Inflammatory macrophage treated with lipopolysaccharide for 1 hour (primary cell): ENCODE measurements around the gene STPG3.
"Not testable (repeated sequence)": the region's sequence is repeated elsewhere in the genome, so short reads cannot be mapped to it uniquely, and the experiment has no call there.

Source experiments
- DNase-seq, 2 donors: peaks; one replicate each; pipeline ENCODE4 v3.0.0-alpha.2; 2020 to 2022

Gene STPG3

GRCh38 chr9:137247135-137247915 lies 3.8 kb upstream of the STPG3 start:
- no peak for DNase-seq

DNA sequence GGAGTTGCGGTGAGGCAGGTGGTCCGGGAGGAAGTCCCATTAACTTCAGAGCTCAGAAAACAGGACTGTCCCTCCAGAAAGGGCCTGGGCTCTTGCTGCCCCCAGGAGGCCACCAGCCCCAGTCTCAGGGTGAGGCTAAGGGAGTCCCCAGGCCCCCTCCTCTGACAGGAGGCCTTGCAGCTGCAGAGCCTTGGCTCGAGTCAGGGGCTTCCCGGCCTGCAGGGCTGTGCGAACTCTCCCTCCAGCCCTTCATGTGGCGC lies 3.2 kb upstream of the STPG3 start:
- no peak for DNase-seq

GRCh38 chr9:137250329-137251193 lies 525 bp upstream of the STPG3 start:
- no peak for DNase-seq

DNA sequence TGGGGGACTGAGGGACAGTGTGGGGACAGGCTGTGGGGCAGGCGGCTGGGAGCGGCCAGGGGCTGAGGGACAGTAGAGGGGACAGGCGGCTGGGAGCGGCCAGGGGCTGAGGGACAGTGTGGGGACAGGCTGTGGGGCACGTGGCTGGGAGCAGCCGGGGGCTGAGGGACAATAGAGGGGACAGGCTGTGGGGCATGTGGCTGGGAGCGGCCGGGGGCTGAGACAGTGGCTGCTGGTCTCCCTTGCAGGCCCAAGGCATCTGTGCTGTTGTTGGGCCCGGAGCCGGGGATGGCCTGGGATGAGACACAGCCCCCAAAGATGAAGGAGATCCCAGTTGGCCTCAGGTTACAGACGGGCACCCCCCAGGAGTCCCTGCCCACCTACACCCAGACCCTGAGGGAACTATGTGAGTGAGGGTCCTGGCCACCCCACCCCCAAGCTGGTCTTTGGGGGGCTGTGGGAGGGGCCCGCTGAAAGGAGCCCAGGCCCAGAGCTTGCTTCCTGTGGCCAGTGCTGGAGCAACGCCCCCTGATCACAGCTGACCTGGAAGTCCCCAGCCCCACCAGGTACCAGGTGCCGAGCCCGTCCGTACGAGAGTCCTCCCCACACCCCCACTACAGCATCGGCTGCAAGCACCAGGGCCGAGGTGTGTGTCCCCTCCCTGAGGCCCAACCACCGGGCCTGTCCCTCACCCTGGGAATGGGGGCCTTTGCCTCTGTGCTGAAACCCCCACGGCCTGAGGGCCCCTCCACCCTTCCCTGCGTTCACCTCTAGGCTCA lies 593 bp downstream of the STPG3 start:
- no peak for DNase-seq

DNA sequence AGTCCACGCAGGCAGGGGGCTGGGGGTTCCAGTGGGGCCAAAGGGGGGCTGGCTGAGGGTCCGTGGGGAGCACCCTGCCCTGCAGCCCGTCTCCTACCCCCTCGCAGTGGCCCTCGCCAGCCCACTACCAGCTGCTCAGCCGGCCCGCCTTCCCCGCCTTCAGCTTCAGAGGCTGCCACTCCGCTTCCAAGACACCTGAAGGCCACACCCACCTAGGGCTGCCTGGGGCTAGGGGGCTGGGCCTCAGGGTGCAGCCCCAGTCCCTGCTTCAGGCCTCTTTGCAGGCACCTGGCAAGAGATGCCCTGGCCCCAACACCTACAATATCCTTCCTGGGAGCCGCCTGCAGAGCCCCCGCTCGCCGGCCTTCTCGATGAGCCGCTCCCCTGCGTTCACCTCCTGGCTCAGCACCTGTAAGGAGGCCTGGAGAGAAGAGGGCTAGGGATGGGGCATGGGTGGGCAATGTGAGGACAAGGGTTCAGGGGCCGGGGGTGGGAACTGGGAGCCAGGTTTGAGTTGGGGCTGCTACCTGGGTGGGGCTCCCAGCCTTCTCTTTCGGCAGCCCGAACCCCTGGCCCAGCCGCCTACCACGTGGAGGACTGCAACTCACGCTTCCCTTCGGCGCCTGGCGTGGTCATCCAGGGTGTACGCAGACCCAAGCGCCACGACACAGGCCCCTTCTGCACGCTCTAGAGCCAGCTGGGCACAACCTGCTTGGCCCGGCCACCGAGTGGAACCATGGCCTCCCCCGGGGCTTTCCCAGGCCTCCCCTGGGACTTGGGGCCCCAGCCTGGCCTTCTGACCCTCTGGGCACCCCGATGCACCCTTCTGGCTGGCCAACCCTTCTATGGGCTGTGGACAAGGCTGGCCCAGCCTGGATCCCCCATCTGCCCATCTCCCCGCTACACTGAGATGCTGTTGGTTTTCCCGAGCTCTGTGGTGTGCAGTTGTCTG lies 1.7 kb downstream of the STPG3 start:
- DNase-seq, result no peak

DNA sequence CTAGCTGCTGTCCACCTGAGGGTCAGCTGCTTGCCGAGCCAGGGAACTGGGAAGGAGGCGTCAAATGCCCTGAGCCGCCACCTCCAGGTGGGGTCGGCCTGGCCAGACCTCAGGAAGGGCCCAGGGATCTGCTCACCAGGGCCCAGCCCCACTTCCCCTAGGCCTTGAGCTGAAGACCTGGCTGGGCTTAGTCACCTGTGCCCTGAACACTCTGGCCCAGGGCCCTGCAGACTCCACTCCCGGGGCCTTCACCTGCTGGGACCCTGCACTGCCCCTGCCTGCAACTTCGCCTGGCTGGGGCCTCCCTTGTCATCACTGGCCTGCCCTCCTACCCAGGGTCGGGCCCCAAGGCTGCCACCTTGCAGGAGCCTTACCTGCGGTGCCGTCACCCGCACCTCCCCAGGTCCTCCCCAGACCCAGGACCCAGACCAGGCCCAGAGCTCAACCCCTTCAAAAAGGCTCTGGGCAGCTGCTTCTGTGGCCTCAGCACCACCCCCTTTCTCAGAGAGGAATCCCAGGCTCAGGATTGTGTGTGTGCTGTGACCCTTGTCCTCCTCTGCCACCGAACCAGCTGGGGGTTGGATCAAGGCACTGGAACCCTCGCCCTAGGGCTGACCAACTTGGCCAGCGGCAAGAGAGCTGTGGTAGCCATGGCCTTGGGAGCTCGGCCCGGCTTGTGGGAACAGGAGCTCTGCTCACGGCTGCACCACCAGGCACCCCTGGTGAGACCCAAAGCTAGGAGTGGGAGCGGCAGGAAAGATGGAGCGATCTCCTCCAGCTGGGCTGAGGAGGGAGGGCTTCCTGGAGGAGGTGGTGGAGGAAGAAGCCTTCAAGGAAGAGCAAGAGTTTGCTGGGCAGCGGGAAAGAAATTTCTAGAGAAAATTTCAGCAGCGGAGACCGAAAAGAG lies 2.9 kb downstream of the STPG3 start:
- DNase-seq, result no peak

- peak; percentile 76 to 95 for DNase-seq
These were observed 3.8 kb downstream of the STPG3 start, which contains the start of gene NELFB for GRCh38 chr9:137254624-137255447. TSS of gene NELFB (plus strand) at chr9:137255327.

GRCh38 chr9:137255448-137256114 lies 4.5 kb downstream of the STPG3 start:
- DNase-seq, result peak; percentile 17 to 19

DNA sequence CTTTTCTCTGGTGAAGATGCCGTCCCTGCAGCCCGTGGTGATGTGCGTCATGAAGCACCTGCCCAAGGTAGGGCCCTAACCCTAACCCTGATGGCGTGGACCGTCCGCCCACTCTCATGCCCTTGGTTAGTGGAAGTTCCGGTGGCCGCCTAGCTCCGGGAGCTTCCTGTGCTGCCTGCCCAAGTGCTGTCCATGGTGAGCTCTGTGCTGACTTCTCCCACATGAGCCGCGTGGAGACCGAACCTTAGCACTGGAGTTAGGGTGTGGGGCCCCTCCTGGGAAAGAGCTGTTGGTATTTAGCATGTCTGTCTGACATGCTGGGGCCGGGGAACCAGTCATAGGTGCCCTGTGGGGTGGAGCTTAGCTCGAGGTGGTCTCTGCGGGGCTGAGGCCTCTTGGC lies 5.3 kb downstream of the STPG3 start:
- DNase-seq, result no peak

DNA sequence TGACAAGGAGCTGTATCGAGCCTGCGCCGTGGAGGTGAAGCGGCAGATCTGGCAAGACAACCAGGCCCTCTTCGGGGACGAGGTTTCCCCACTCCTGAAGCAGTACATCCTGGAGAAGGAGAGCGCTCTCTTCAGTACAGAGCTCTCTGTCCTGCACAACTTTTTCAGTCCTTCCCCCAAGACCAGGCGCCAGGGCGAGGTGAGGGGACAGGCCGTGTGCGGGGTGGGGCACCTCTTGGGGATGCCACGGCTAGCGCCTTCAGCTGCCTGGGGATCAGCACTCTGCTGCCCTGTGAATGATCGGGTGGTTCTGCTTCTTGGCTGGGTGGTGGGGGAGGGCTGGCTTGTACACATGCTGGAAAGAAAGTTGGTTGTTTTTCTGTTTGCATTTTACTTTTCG lies 5.8 kb downstream of the STPG3 start:
- DNase-seq, result no peak

DNA sequence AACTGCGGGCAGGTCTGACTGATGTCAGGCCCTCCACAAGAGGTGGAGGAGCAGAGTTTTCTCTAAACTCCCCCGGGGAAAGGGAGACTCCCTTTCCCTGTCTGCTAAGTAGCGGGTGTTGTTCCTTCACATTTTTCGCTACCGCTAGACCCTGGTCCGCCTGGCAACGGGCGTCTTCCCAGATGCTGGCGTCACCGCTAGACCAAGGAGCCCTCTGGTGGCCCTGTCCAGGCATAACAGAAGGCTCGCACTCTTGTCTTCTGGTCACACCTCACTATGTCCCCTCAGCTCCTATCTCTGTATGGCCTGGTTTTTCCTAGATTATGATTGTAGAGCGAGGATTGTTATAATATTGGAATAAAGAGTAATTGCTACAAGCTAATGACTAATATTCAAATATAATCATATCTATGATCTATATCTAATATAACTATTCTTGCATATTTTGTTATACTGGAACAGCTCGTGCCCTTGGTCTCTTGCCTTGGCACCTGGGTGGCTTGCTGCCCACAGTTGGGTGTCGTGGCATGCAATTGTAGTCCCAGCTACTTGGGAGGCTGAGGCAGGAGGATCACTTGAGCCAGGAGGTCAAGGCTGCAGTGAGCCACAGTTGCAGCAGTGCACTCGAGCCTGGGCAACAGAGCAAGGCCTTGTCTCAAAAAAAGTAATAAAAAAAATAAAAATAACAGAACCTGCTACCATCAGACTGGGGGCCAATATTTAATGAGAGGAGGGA lies 11.3 kb downstream of the STPG3 start:
- not testable (repeated sequence) for DNase-seq

DNA sequence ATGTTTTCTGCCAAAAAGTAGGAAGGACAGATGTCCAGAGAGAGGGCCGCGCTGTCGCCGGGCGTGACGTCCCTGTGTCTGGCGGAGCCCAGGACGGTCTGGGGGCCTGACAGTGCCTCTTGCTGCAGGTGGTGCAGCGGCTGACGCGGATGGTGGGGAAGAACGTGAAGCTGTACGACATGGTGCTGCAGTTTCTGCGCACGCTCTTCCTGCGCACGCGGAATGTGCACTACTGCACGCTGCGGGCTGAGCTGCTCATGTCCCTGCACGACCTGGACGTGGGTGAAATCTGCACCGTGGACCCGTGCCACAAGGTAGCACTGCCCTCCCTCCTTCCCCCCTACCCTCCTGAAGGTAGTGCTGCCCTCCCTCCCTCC lies 11.8 kb downstream of the STPG3 start:
- no peak for DNase-seq

- no peak for DNase-seq
These were observed 12.4 kb downstream of the STPG3 start for GRCh38 chr9:137263506-137263905.

DNA sequence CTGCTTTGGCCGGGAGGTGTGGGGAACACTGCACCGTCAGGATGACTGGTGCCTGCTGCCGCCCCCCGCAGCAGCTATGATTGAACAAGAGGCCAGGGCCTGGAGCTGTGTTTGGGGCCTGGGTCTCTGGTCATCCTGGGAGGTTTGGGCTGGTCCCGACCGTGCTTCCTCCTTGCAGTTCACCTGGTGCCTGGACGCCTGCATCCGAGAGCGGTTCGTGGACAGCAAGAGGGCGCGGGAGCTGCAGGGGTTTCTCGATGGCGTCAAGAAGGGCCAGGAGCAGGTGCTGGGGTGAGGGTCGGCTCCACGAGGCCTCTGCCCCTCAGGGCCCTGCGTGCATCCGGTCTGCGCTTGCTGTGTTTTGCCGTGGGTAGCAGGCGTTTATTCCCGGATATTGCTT lies 13.0 kb downstream of the STPG3 start:
- DNase-seq, result no peak

GRCh38 chr9:137265496-137266161 lies 14.5 kb downstream of the STPG3 start:
- DNase-seq, result no peak

DNA sequence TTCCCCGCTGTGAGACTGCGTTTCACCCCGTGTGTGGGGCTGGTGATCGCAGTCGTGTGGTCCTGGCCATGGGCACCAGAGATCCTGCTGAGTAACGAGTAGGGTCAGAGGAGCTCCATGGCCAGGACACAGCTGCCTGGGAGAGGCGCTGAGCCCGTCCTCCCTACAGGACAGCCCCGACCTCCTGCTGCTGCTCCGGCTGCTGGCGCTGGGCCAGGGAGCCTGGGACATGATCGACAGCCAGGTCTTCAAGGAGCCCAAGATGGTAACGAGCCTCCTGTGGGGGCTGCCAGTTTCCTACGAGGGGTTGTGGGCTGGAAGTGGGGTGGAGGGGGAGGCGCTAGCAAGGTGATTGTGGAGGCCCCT lies 15.1 kb downstream of the STPG3 start:
- no peak for DNase-seq

DNA sequence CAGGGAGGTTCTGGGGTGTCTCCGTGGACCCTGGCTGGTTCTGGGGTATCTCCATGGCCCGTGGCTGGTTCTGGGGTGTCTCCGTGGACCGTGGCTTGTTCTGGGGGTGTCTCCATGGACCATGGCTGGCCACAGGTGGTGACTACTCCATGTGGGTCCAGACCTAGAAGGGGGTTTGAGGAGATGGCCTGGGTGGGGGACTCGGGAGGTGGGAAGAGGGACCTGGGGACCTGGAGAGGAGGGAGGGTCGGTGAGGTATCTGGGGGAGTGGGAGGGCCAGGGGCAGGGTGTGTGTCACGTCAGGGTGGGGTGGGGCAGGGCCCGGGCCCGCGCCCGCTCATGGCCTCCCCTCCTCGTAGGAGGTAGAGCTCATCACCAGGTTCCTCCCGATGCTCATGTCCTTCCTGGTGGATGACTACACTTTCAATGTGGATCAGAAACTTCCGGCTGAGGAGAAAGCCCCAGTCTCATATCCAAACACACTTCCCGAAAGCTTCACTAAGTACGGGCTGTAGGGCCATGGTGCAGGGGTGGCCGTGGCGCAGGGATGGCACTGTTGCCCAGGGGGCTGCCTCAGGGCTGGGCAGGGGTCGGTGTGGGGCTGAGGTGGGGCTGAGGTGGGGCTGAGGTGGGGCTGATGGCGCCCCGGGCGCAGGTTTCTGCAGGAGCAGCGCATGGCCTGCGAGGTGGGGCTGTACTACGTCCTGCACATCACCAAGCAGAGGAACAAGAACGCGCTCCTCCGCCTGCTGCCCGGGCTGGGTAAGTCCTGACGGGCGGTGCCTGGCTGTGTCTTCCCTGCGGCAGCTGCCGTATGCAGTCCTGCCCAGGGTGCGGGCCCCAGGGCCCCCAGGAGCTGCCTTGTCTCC lies 15.7 kb downstream of the STPG3 start:
- DNase-seq, result no peak

DNA sequence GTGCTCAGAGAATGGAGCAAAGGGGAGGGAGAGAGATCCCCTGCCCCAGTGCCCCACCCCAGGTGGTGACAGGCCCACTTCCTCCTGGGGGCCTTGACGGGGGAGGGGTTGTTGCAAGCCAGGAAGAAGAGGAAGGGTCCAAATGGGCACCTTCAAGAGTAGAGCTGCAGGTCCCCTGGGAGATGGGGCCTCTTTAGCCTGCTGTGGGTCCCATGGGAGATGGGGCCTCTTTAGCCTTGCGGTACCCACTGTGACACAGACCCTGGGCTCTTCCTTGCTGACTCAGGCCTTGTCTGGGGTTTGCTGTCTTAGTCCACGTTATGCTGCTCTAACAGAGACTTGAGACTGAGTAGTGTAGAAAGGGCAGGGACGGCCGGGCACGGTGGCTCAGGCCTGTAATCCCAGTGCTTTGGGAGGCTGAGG lies 16.9 kb downstream of the STPG3 start:
- DNase-seq, result no peak
